Endothelial cell of umbilical vein (primary cell): Measurements from ENCODE around the gene PRDM16. TPM values are rescaled to one million over a fixed set of nuclear protein-coding genes. Genes with fewer than 3 reads are reported as not detected.

Experiments
- BruUV-seq: library from RNA; stranded (reverse); fragments of 400-500 nt; replicated peaks from 2 replicates; lab custom pipeline; 2021; lab: Mats Ljungman, UMichigan
- CTCF ChIA-PET: fragments of 300-600, 350-600 bp; sonication (Branson Sonifier 250); formaldehyde crosslinking; loops from one replicate; lab custom pipeline; 2021; ENCODE audit warnings: antibody characterized with exemption, inconsistent platforms; lab: Charles Lee
- POLR2A ChIA-PET: fragments of 300-600, 350-600 bp; sonication (Branson Sonifier 250); formaldehyde crosslinking; loops from one replicate; lab custom pipeline; 2021; ENCODE audit warnings: antibody characterized with exemption, inconsistent platforms; lab: Charles Lee
- DNase-seq: peaks from one replicate; pipeline ENCODE4 v3.0.0-alpha.2; 2011; ENCODE audit warnings: low read depth, low spot score
- FAIRE-seq: peaks from 2 replicates; lab custom pipeline; 2011; peaks lifted over from hg19 to GRCh38; lab: Jason Lieb, UNC
- H2AFZ ChIP-seq: 2 replicates; pipeline ENCODE4 v1.6.0; 2012; ENCODE audit warnings: low read depth, low read length, control low read depth, inconsistent platforms
- H3K27ac ChIP-seq: 2 replicates; pipeline ENCODE4 v1.5.1; 2011; ENCODE audit warnings: low read depth, mild to moderate bottlenecking, control low read depth, low read length, moderate library complexity; ENCODE audit not compliant: insufficient read depth
- H3K27me3 ChIP-seq, 2 experiments: 2 replicates each; pipeline versions ENCODE4 v1.6.0 to v1.6.1; 2011; ENCODE audit warnings: low read length in 2 of 2, mixed read lengths in 1 of 2; ENCODE audit not compliant: control insufficient read depth in 2 of 2, insufficient read depth in 2 of 2
- H3K36me3 ChIP-seq, 2 experiments: 2 replicates in 1 of 2; 3 replicates in 1 of 2; pipeline ENCODE4 v1.5.1; 2011; ENCODE audit warnings: low read length in 2 of 2, mild to moderate bottlenecking in 1 of 2, moderate library complexity in 1 of 2; ENCODE audit not compliant: control insufficient read depth in 2 of 2, insufficient read depth in 2 of 2; ENCODE audit errors: extremely low read depth in 1 of 2
- H3K4me1 ChIP-seq: 3 replicates; pipeline ENCODE4 v1.5.1; 2011; ENCODE audit warnings: mild to moderate bottlenecking, low read length; ENCODE audit not compliant: control insufficient read depth, insufficient read depth; ENCODE audit errors: extremely low read depth
- H3K4me2 ChIP-seq: 2 replicates; pipeline ENCODE4 v1.6.1; 2011; ENCODE audit warnings: low read length, control low read depth, mixed read lengths; ENCODE audit not compliant: insufficient read depth
- H3K4me3 ChIP-seq, 3 experiments: fragments of 200-600 bp in 1 of 3; sonication (generic), shearing (Covaris generic) in 1 of 3; replicated peaks in 1 of 3; 2 replicates each; pipeline ENCODE4 v1.5.1; 2011 to 2016; ENCODE audit warnings: control low read depth in 3 of 3, low read length in 3 of 3, mild to moderate bottlenecking in 2 of 3, inconsistent platforms in 1 of 3, low read depth in 1 of 3, moderate library complexity in 1 of 3; ENCODE audit not compliant: insufficient read depth in 1 of 3
- H3K79me2 ChIP-seq: 2 replicates; pipeline ENCODE4 v1.6.0; 2012; ENCODE audit warnings: low read length, inconsistent platforms; ENCODE audit not compliant: control insufficient read depth, insufficient read depth
- H3K9ac ChIP-seq: replicated peaks from 2 replicates; pipeline ENCODE3; 2011; ENCODE audit warnings: low read length, control low read depth; ENCODE audit not compliant: insufficient read depth; ENCODE audit errors: extremely low read depth
- H3K9me1 ChIP-seq: replicated peaks from 3 replicates; pipeline ENCODE4 v1.6.0; 2011; ENCODE audit warnings: mild to moderate bottlenecking, low read length; ENCODE audit not compliant: control insufficient read depth, insufficient read depth; ENCODE audit errors: extremely low read depth
- H3K9me3 ChIP-seq: replicated peaks from 2 replicates; pipeline ENCODE4 v1.5.1; 2012; ENCODE audit warnings: low read length, inconsistent platforms; ENCODE audit not compliant: control insufficient read depth, insufficient read depth
- H4K20me1 ChIP-seq: replicated peaks from 2 replicates; pipeline ENCODE3; 2011; ENCODE audit warnings: mild to moderate bottlenecking, low read length; ENCODE audit not compliant: control insufficient read depth, insufficient read depth; ENCODE audit errors: extremely low read depth
- EZH2 ChIP-seq: IDR thresholded peaks from 2 replicates; pipeline ENCODE4 v1.6.1; 2012; ENCODE audit warnings: borderline replicate concordance, low read depth, mild to moderate bottlenecking, moderate library complexity, low read length, inconsistent platforms; ENCODE audit not compliant: severe bottlenecking
- FOS ChIP-seq: IDR thresholded peaks from 2 replicates; pipeline ENCODE4 v1.6.1; 2011; ENCODE audit warnings: mild to moderate bottlenecking, low read length, moderate library complexity, borderline replicate concordance; ENCODE audit not compliant: insufficient read depth
- GATA2 ChIP-seq: IDR thresholded peaks from 2 replicates; pipeline ENCODE4 v1.7.0; 2011; ENCODE audit warnings: low read depth, mild to moderate bottlenecking, moderate library complexity, mixed read lengths, low read length; ENCODE audit not compliant: insufficient read length, insufficient read depth
- JUN ChIP-seq: IDR thresholded peaks from 2 replicates; pipeline ENCODE4 v1.6.1; 2011; ENCODE audit warnings: borderline replicate concordance, low read depth; ENCODE audit not compliant: insufficient read length, insufficient read depth
- MYC ChIP-seq: IDR thresholded peaks from one replicate; pipeline ENCODE4 v1.6.1; 2011; ENCODE audit warnings: mild to moderate bottlenecking, low read depth, low read length
- POLR2A ChIP-seq: IDR thresholded peaks from 2 replicates; pipeline ENCODE4 v1.6.1; 2012; ENCODE audit warnings: low read depth, mild to moderate bottlenecking, control low read depth, low read length
- dilution Hi-C: fragments of 300-500 bp; cut with MboI; formaldehyde crosslinking; loops from one replicate; pipeline ENCODE4 v1.15.0; 2019; ENCODE audit warnings: low sequenced_read_pairs; ENCODE audit not compliant: extremely low pct_ligation_motif_present
- intact Hi-C: fragments of 100-400 bp; cut with micrococcal nuclease; formaldehyde crosslinking; loops from one replicate; pipeline ENCODE4 v1.10.0; 2022
- polyA plus RNA-seq, 4 experiments: library from polyadenylated mRNA; depleted of rRNA in 3 of 4; stranded (reverse) in 3 of 4; unstranded in 1 of 4; fragments of >200 nt; gene quantifications; 2 replicates each; pipeline versions ENCODE4 v1.2.1 to v1.2.3, GENCODE V29; 2011 to 2012; ENCODE audit warnings: missing spikeins in 1 of 4
- total RNA-seq: library from RNA; stranded (reverse); gene quantifications from 2 replicates; pipeline ENCODE4 v1.2.3, GENCODE V29; 2021
- TF ChIP-seq, protein P1 (sequence below): IDR thresholded peaks from 2 replicates; pipeline ENCODE4 v1.6.1; 2011; ENCODE audit not compliant: insufficient read depth, insufficient read length
- TF ChIP-seq, protein P2 (sequence below), 2 donors: IDR thresholded peaks; 1 replicate in 1 of 2; 2 replicates in 1 of 2; pipeline ENCODE4 v1.5.1; 2011; ENCODE audit warnings: low read length in 2 of 2, mild to moderate bottlenecking in 2 of 2, moderate library complexity in 2 of 2, control low read depth in 1 of 2, inconsistent platforms in 1 of 2, low read depth in 1 of 2; ENCODE audit not compliant: insufficient read depth in 1 of 2; ENCODE audit errors: extremely low read depth in 1 of 2

PRDM16 gene
- total and polyA plus RNA-seq, 2 donors (not counting 3 experiments of a cell fraction or from before 2014, with no cell fraction given), result not detected

- intact Hi-C loops (no loop called here), dilution Hi-C loops (no loop called here)
- ChIA-PET CTCF (no interaction called here), POLR2A (no interaction called here)
- H3K9me3 ChIP-seq, result no peaks in the 10 kb centered on the region
- no peaks in the 10 kb centered on the region for H3K9me1 ChIP-seq
- H3K4me2 ChIP-seq, result no peak overlapping the region
- H3K79me2 ChIP-seq, result no peaks in the 10 kb centered on the region
- H4K20me1 ChIP-seq, result no peaks in the 10 kb centered on the region
- no peak overlapping the region for H2AFZ ChIP-seq
- H3K4me3 ChIP-seq, result no peak overlapping the region
- TF ChIP-seq GATA2 (no peak), MYC (no peak), FOS (no peak), POLR2A (no peak), EZH2 (no peak), JUN (no peak)
- TF ChIP-seq, protein P1, sequence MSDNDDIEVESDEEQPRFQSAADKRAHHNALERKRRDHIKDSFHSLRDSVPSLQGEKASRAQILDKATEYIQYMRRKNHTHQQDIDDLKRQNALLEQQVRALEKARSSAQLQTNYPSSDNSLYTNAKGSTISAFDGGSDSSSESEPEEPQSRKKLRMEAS, result no peak
- TF ChIP-seq, protein P2, sequence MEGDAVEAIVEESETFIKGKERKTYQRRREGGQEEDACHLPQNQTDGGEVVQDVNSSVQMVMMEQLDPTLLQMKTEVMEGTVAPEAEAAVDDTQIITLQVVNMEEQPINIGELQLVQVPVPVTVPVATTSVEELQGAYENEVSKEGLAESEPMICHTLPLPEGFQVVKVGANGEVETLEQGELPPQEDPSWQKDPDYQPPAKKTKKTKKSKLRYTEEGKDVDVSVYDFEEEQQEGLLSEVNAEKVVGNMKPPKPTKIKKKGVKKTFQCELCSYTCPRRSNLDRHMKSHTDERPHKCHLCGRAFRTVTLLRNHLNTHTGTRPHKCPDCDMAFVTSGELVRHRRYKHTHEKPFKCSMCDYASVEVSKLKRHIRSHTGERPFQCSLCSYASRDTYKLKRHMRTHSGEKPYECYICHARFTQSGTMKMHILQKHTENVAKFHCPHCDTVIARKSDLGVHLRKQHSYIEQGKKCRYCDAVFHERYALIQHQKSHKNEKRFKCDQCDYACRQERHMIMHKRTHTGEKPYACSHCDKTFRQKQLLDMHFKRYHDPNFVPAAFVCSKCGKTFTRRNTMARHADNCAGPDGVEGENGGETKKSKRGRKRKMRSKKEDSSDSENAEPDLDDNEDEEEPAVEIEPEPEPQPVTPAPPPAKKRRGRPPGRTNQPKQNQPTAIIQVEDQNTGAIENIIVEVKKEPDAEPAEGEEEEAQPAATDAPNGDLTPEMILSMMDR (IDR thresholded peaks at IDR 0.05; ENCODE audit: extremely low read depth in 1 of 2, insufficient read depth in 1 of 2, low read depth in 1 of 2, low read length in 2 of 2), result no peak
- H3K27ac ChIP-seq, result no peak overlapping the region
- no peaks in the 10 kb centered on the region for H3K27me3 ChIP-seq
- no peak overlapping the region for H3K9ac ChIP-seq
- BruUV-seq, result no TSS peak
- no peaks in the 10 kb centered on the region for H3K4me1 ChIP-seq
- FAIRE-seq, result no peak
- no peak for DNase-seq
- H3K36me3 ChIP-seq, result no peaks in the 10 kb centered on the region
These were observed 12.4 kb upstream of the PRDM16 start for GRCh38 chr1:3056641-3057040.
